LNCaP clone FGC (cell line): ENCODE data around the gene LTBP1.

Source experiments
- DNase-seq: peaks from one replicate; pipeline ENCODE4 v3.0.0-alpha.2; 2011; ENCODE audit warnings: low read depth
- H3K4me3 ChIP-seq: 2 replicates; pipeline ENCODE4 v1.5.1; 2011; ENCODE audit warnings: mild to moderate bottlenecking, low read depth, low read length, control low read depth
- CTCF ChIP-seq: IDR thresholded peaks from 2 replicates; pipeline ENCODE4 v1.5.1; 2012; ENCODE audit warnings: mild to moderate bottlenecking; ENCODE audit not compliant: control insufficient read depth, insufficient read depth; ENCODE audit errors: extremely low read depth

Gene LTBP1

GRCh38 chr2:33391529-33392255, 444.9 kb downstream of the LTBP1 start:
- DNase-seq: no peak
- no peak overlapping the region for H3K4me3 ChIP-seq
- no peak for TF ChIP-seq CTCF

- no peak overlapping the region for H3K4me3 ChIP-seq
- TF ChIP-seq CTCF: no peak
- DNase-seq: no peak
These were observed 445.6 kb downstream of the LTBP1 start for GRCh38 chr2:33392366-33392765.

GRCh38 chr2:33395034-33395433, 448.3 kb downstream of the LTBP1 start:
- TF ChIP-seq CTCF: no peak
- no peak for DNase-seq
- no peak overlapping the region for H3K4me3 ChIP-seq

GRCh38 chr2:33395655-33396249, 449.0 kb downstream of the LTBP1 start:
- no peak overlapping the region for H3K4me3 ChIP-seq
- DNase-seq: no peak
- peak; percentile 45 for TF ChIP-seq CTCF

GRCh38 chr2:33404321-33404720, 457.6 kb downstream of the LTBP1 start:
- no peak for TF ChIP-seq CTCF
- no peak for DNase-seq
- no peak overlapping the region for H3K4me3 ChIP-seq

GRCh38 chr2:33406622-33407021, 459.9 kb downstream of the LTBP1 start:
- DNase-seq: no peak
- no peak for TF ChIP-seq CTCF
- no peak overlapping the region for H3K4me3 ChIP-seq

GRCh38 chr2:33408109-33408508, 461.4 kb downstream of the LTBP1 start:
- TF ChIP-seq CTCF: no peak
- no peak for DNase-seq
- H3K4me3 ChIP-seq: no peak overlapping the region
